ENCODE measurements around the gene ULBP3. TPM values are rescaled to one million over a fixed set of nuclear protein-coding genes. Genes with fewer than 3 reads are reported as not detected.
"Not testable (repeated sequence)": the region's sequence is repeated elsewhere in the genome, so short reads cannot be mapped to it uniquely, and the experiment has no call there.

The ULBP3 gene
- total and polyA plus RNA-seq, 9 of the 15 experiments (the other 6 are each of a cell fraction or from before 2014, with no cell fraction given), result 0.25 to 0.33 TPM; not detected in 7

GRCh38 chr6:150075034-150075421 is 6.1 kb upstream of the ULBP3 start:
- no peaks in the 10 kb centered on the region for H3K36me3 ChIP-seq (ENCODE audit: control insufficient read depth, insufficient read depth, low read length)
- H4K20me1 ChIP-seq (replicated peaks; ENCODE audit: control insufficient read depth, insufficient read depth, low read length), result 0 out of 2 replicates have a peak, but pooled peaks cover 3% of the 10 kb centered on the region
- H3K79me2 ChIP-seq (ENCODE audit: control insufficient read depth, insufficient read depth, low read length), result no peaks in the 10 kb centered on the region
- H3K9ac ChIP-seq (ENCODE audit: insufficient read depth in 1 of 2, low read depth in 2 of 2, low read length in 2 of 2), result no peak overlapping the region
- H3K27me3 ChIP-seq (ENCODE audit: control insufficient read depth in 2 of 2, insufficient read depth in 2 of 2, low read length in 2 of 2), result peaks cover 17 to 18% of the 10 kb centered on the region in 2 experiments
- TF ChIP-seq, protein P1, sequence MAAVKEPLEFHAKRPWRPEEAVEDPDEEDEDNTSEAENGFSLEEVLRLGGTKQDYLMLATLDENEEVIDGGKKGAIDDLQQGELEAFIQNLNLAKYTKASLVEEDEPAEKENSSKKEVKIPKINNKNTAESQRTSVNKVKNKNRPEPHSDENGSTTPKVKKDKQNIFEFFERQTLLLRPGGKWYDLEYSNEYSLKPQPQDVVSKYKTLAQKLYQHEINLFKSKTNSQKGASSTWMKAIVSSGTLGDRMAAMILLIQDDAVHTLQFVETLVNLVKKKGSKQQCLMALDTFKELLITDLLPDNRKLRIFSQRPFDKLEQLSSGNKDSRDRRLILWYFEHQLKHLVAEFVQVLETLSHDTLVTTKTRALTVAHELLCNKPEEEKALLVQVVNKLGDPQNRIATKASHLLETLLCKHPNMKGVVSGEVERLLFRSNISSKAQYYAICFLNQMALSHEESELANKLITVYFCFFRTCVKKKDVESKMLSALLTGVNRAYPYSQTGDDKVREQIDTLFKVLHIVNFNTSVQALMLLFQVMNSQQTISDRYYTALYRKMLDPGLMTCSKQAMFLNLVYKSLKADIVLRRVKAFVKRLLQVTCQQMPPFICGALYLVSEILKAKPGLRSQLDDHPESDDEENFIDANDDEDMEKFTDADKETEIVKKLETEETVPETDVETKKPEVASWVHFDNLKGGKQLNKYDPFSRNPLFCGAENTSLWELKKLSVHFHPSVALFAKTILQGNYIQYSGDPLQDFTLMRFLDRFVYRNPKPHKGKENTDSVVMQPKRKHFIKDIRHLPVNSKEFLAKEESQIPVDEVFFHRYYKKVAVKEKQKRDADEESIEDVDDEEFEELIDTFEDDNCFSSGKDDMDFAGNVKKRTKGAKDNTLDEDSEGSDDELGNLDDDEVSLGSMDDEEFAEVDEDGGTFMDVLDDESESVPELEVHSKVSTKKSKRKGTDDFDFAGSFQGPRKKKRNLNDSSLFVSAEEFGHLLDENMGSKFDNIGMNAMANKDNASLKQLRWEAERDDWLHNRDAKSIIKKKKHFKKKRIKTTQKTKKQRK (IDR thresholded peaks at IDR 0.05; ENCODE audit: borderline replicate concordance, low read depth, low read length), result no peak
- TF ChIP-seq LEF1 (IDR thresholded peaks at IDR 0.05) (no peak), ZC3H4 (CRISPR knock-in tag; IDR thresholded peaks at IDR 0.05; ENCODE audit: borderline replicate concordance) (no peak), NR2C2 (CRISPR knock-in tag; IDR thresholded peaks at IDR 0.05) (no peak), NR2C2 (tag; IDR thresholded peaks at IDR 0.05) (no peak), SMAD2 (IDR thresholded peaks at IDR 0.05; ENCODE audit: low read depth, low read length) (no peak)
- DNase-seq (ENCODE audit: extremely low read depth in 1 of 4, low spot score in 3 of 4) (no peak), FAIRE-seq (no peak), ATAC-seq (no peak)
- no peaks in the 10 kb centered on the region for H3K9me3 ChIP-seq (replicated peaks; ENCODE audit: control insufficient read depth, insufficient read depth, low read depth, low read length)
- H3K4me2 ChIP-seq (ENCODE audit: insufficient read depth, low read length), result no peak overlapping the region
- H3K4me1 ChIP-seq (replicated peaks in 1 of 2; ENCODE audit: control insufficient read depth in 2 of 2, insufficient read depth in 2 of 2, low read length in 2 of 2), result peaks cover 5 to 13% of the 10 kb centered on the region in 2 experiments; a peak in 3 of 5 replicates
- BruUV-seq (replicated peaks), result no TSS peak
- no peak overlapping the region for H3K4me3 ChIP-seq
- intact Hi-C loops (cut with micrococcal nuclease) (no loop called here), in situ Hi-C loops (cut with MboI) (no loop called here)
- H3K9me1 ChIP-seq (ENCODE audit: control insufficient read depth, insufficient read depth, low read length), result no peaks in the 10 kb centered on the region
- CTCF ChIA-PET (ENCODE audit: low intra/inter-chr PET ratio), result no interaction called here
- 0% methylated on average over 2 of the region's 2 CpGs for WGBS (ENCODE audit: insufficient coverage, low coverage, missing lambda C conversion rate)
- H3K27ac ChIP-seq (ENCODE audit: extremely low read depth, low read depth, low read length), result no peak overlapping the region
- H2AFZ ChIP-seq (ENCODE audit: low read depth, low read length), result no peak overlapping the region
- POLR2A ChIA-PET, result no interaction called here

DNA sequence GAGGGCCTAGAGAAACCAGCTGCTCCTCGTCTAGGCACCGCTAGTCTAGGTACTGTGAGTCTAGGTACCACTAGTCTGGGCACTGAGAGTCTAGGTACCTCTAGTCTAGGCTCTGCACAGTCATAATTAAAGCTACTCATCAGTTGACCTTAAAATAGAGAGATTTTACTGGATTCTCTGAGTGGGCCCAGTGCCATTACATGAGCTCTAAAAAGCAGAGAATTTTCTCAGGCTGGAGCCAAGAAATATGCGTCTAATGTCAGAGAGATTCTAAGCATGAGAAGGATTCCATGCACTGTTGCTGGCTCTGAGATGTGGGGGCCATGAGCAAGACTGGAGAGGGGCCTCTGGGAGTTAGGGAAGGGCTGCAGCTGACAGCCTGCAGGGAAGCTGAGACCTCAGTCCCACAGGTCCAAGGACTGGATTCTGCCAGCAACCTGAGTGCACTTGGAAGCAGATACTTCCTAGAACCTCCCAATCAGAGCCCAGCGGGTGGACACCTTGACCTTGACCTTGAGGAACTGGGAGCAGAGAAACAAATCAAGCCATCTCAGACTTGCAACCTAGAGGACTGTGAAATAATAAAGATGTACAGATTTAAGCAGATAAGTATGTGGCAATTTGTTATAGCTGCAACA is 5.6 kb upstream of the ULBP3 start:
- H3K27ac ChIP-seq (ENCODE audit: extremely low read depth, low read depth, low read length); H3K79me2 ChIP-seq (ENCODE audit: control insufficient read depth, insufficient read depth, low read length); CTCF ChIA-PET (ENCODE audit: low intra/inter-chr PET ratio); BruUV-seq (replicated peaks); POLR2A ChIA-PET; H3K9ac ChIP-seq (ENCODE audit: insufficient read depth in 1 of 2, low read depth in 2 of 2, low read length in 2 of 2); H4K20me1 ChIP-seq (replicated peaks; ENCODE audit: control insufficient read depth, insufficient read depth, low read length); DNase-seq (ENCODE audit: extremely low read depth in 1 of 4, low spot score in 3 of 4); H3K36me3 ChIP-seq (ENCODE audit: control insufficient read depth, insufficient read depth, low read length); H3K9me3 ChIP-seq (replicated peaks; ENCODE audit: control insufficient read depth, insufficient read depth, low read depth, low read length); FAIRE-seq; H3K9me1 ChIP-seq (ENCODE audit: control insufficient read depth, insufficient read depth, low read length); H3K4me2 ChIP-seq (ENCODE audit: insufficient read depth, low read length); H2AFZ ChIP-seq (ENCODE audit: low read depth, low read length); H3K4me3 ChIP-seq; ATAC-seq: not testable (repeated sequence)
- in situ Hi-C loops (cut with MboI), result loop anchor here (5.0 to 25.0 kb wide), 2 partner anchors 318 to 738 kb away; no protein-coding TSS in a partner anchor
- 0% methylated on average over 3 of the region's 4 CpGs for WGBS (ENCODE audit: insufficient coverage, low coverage, missing lambda C conversion rate)
- Histone ChIP-seq H3K4me1 (replicated peaks in 1 of 2; ENCODE audit: control insufficient read depth in 2 of 2, insufficient read depth in 2 of 2, low read length in 2 of 2) (peaks cover 5 to 13% of the 10 kb centered on the region in 2 experiments; a peak in 3 of 5 replicates), H3K27me3 (ENCODE audit: control insufficient read depth in 2 of 2, insufficient read depth in 2 of 2, low read length in 2 of 2) (peaks cover 18 to 20% of the 10 kb centered on the region in 2 experiments)
- intact Hi-C loops (cut with micrococcal nuclease), result loop anchor here (5.0 kb wide), 1 partner anchor 743 kb away; no protein-coding TSS in a partner anchor
